ENCODE data around the gene MEGF11. TPM values are rescaled to one million over a fixed set of nuclear protein-coding genes. Genes with fewer than 3 reads are reported as not detected.

MEGF11 gene
- total RNA-seq, 1 experiment from 2014 or later: 1.2 TPM

DNA sequence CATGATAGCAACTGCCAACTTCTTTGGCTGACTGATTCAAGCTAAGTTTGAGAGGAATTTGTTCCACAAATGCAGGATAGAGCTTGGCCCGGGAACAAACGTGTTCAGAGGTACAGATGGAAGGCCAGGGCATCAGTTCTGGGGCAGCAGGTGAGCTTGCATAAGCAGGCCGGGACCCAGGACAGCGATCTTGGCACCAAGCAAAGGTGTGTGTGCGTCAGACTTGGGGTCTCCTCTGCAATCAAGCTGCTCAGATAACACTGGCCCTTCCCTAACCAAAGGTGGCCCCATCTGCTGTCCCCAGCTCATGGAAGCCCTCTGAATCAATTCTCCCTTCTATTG is 155.6 kb downstream of the MEGF11 start:
- no peaks in the 10 kb centered on the region; a peak in 1 of 7 replicates for H3K36me3 Mint-ChIP-seq (ENCODE audit: insufficient read depth in 1 of 3, low read depth in 3 of 3)
- Histone ChIP-seq H3K27ac (ENCODE audit: insufficient read length, low read depth, low read length) (no peak overlapping the region), H3K79me1 (ENCODE audit: insufficient read depth, low read depth, low read length, poor library complexity, severe bottlenecking) (no peaks in the 10 kb centered on the region), H2BK120ac (ENCODE audit: low read depth, low read length, poor library complexity, severe bottlenecking) (no peak overlapping the region), H3K4ac (ENCODE audit: low read depth, low read length) (no peak overlapping the region), H3T11ph (ENCODE audit: low read length) (no peak overlapping the region), H2BK5ac (ENCODE audit: insufficient read length, low read length) (no peak overlapping the region), H2BK20ac (ENCODE audit: low read depth, low read length, poor library complexity, severe bottlenecking) (no peak overlapping the region), H3K4me1 (ENCODE audit: insufficient read depth, low read length) (no peaks in the 10 kb centered on the region), H2BK12ac (ENCODE audit: insufficient read length, low read depth, low read length) (no peak overlapping the region), H4K91ac (ENCODE audit: insufficient read length, low read depth, low read length) (no peak overlapping the region), H3K27me3 (ENCODE audit: insufficient read depth, low read length) (no peaks in the 10 kb centered on the region), H4K5ac (ENCODE audit: insufficient read length, low read depth, low read length) (no peak overlapping the region), H3K4me2 (ENCODE audit: insufficient read depth, insufficient read length, low read length) (no peak overlapping the region), H3K23me2 (ENCODE audit: insufficient read length, low read depth, low read length, poor library complexity, severe bottlenecking) (no peaks in the 10 kb centered on the region), H3K9me3 (ENCODE audit: control insufficient read depth, low read depth, low read length) (no peaks in the 10 kb centered on the region), H2BK15ac (ENCODE audit: low read depth, low read length) (no peak overlapping the region), H4K20me1 (ENCODE audit: control insufficient read depth, insufficient read depth, insufficient read length) (no peaks in the 10 kb centered on the region), H3K14ac (ENCODE audit: insufficient read depth, low read length) (0 out of 2 replicates have a peak overlapping the region, but pooled peaks have one; percentile 10), H3K18ac (ENCODE audit: insufficient read length, low read depth, low read length) (no peak overlapping the region), H4K8ac (replicated peaks; ENCODE audit: insufficient read length, low read depth, low read length) (no peak overlapping the region), H3K79me2 (ENCODE audit: insufficient read depth, low read length) (no peaks in the 10 kb centered on the region), H3K56ac (ENCODE audit: insufficient read length, low read depth, low read length) (no peak overlapping the region), H3K9ac (ENCODE audit: extremely low read depth, insufficient read length, low read length) (no peak overlapping the region), H2AFZ (ENCODE audit: low read length) (no peak overlapping the region), H3K23ac (ENCODE audit: insufficient read length, low read depth, low read length) (no peak overlapping the region), H2AK5ac (ENCODE audit: insufficient read length, low read length) (no peak overlapping the region)
- H3K4me3 Mint-ChIP-seq: no peak overlapping the region
- no peaks in the 10 kb centered on the region for H3K9me3 Mint-ChIP-seq
- TF ChIP-seq, protein P1, sequence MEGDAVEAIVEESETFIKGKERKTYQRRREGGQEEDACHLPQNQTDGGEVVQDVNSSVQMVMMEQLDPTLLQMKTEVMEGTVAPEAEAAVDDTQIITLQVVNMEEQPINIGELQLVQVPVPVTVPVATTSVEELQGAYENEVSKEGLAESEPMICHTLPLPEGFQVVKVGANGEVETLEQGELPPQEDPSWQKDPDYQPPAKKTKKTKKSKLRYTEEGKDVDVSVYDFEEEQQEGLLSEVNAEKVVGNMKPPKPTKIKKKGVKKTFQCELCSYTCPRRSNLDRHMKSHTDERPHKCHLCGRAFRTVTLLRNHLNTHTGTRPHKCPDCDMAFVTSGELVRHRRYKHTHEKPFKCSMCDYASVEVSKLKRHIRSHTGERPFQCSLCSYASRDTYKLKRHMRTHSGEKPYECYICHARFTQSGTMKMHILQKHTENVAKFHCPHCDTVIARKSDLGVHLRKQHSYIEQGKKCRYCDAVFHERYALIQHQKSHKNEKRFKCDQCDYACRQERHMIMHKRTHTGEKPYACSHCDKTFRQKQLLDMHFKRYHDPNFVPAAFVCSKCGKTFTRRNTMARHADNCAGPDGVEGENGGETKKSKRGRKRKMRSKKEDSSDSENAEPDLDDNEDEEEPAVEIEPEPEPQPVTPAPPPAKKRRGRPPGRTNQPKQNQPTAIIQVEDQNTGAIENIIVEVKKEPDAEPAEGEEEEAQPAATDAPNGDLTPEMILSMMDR (conservative IDR thresholded peaks at IDR 0.05): no peak
- no peak for DNase-seq
- peaks cover 30 to 36% of the 10 kb centered on the region in 2 experiments for H3K4me1 Mint-ChIP-seq
- H3K27me3 Mint-ChIP-seq (ENCODE audit: low read depth): peaks cover 6% of the 10 kb centered on the region; the same call in 1 of the 2 replicates
- no CpG with 5 or more reads among the region's 5 CpGs for WGBS (ENCODE audit: extremely low coverage, insufficient read length, low lambda C conversion rate)
- no peak overlapping the region; a peak in 1 of 7 replicates for H3K27ac Mint-ChIP-seq
